ENCODE measurements around the gene CACNA1C. TPM values are rescaled to one million over a fixed set of nuclear protein-coding genes. Genes with fewer than 3 reads are reported as not detected.

Gene CACNA1C
- total RNA-seq, 1 experiment from 2014 or later = 1.1 TPM

DNA sequence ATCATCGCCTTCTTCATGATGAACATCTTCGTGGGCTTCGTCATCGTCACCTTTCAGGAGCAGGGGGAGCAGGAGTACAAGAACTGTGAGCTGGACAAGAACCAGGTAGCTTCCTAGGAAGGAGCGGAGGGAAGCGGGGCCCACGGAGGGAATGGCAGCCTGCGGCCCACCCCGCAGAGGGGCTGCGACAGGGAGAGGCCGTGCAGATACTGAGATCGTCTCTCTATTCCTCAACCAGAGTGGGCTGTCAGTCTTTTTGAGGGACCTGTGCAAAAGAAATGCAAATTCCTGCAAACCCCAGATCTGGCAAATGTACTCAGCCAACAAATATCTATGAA, 555.8 kb downstream of the CACNA1C start:
- H3K27me3 Mint-ChIP-seq (ENCODE audit: low read depth) = peaks cover 33% of the 10 kb centered on the region
- H3K4me1 ChIP-seq (ENCODE audit: insufficient read depth, low read length) = no peaks in the 10 kb centered on the region
- no peak overlapping the region for H3K27ac Mint-ChIP-seq
- no peak overlapping the region for H2AK5ac ChIP-seq (ENCODE audit: insufficient read length, low read length)
- no peaks in the 10 kb centered on the region for H3K79me1 ChIP-seq (ENCODE audit: insufficient read depth, low read depth, low read length, poor library complexity, severe bottlenecking)
- no peaks in the 10 kb centered on the region for H4K20me1 ChIP-seq (ENCODE audit: control insufficient read depth, insufficient read depth, insufficient read length)
- no peak overlapping the region for H4K5ac ChIP-seq (ENCODE audit: insufficient read length, low read depth, low read length)
- peaks cover 0 to 2% (median 0%) of the 10 kb centered on the region in 3 experiments; a peak in 1 of 7 replicates for H3K36me3 Mint-ChIP-seq (ENCODE audit: insufficient read depth in 1 of 3, low read depth in 3 of 3)
- H3K4me2 ChIP-seq (ENCODE audit: insufficient read depth, insufficient read length, low read length) = no peak overlapping the region
- H3K27me3 ChIP-seq (ENCODE audit: insufficient read depth, low read length) = no peaks in the 10 kb centered on the region
- no peak overlapping the region for H2BK15ac ChIP-seq (ENCODE audit: low read depth, low read length)
- H3T11ph ChIP-seq (ENCODE audit: low read length) = no peak overlapping the region
- H3K23ac ChIP-seq (ENCODE audit: insufficient read length, low read depth, low read length) = no peak overlapping the region
- no peak overlapping the region for H4K91ac ChIP-seq (ENCODE audit: insufficient read length, low read depth, low read length)
- H3K4ac ChIP-seq (ENCODE audit: low read depth, low read length) = no peak overlapping the region
- peaks cover under 1 to 5% of the 10 kb centered on the region in 2 experiments; a peak in 3 of 4 replicates for H3K4me1 Mint-ChIP-seq
- H3K9me3 ChIP-seq (ENCODE audit: control insufficient read depth, low read depth, low read length) = no peaks in the 10 kb centered on the region
- H2BK5ac ChIP-seq (ENCODE audit: insufficient read length, low read length) = no peak overlapping the region
- no peak overlapping the region for H2BK120ac ChIP-seq (ENCODE audit: low read depth, low read length, poor library complexity, severe bottlenecking)
- no peak overlapping the region for H3K18ac ChIP-seq (ENCODE audit: insufficient read length, low read depth, low read length)
- H3K14ac ChIP-seq (ENCODE audit: insufficient read depth, low read length) = no peak overlapping the region
- H3K4me3 Mint-ChIP-seq = no peak overlapping the region
- no peak overlapping the region for H2BK20ac ChIP-seq (ENCODE audit: low read depth, low read length, poor library complexity, severe bottlenecking)
- H4K8ac ChIP-seq (replicated peaks; ENCODE audit: insufficient read length, low read depth, low read length) = no peak overlapping the region
- H3K27ac ChIP-seq (ENCODE audit: insufficient read length, low read depth, low read length) = no peak overlapping the region
- no peak overlapping the region for H3K56ac ChIP-seq (ENCODE audit: insufficient read length, low read depth, low read length)
- WGBS (ENCODE audit: extremely low coverage, insufficient read length, low lambda C conversion rate) = no CpG with 5 or more reads among the region's 12 CpGs
- no peak overlapping the region for H2AFZ ChIP-seq (ENCODE audit: low read length)
- no peak for DNase-seq
- H3K23me2 ChIP-seq (ENCODE audit: insufficient read length, low read depth, low read length, poor library complexity, severe bottlenecking) = no peaks in the 10 kb centered on the region
- H2BK12ac ChIP-seq (ENCODE audit: insufficient read length, low read depth, low read length) = no peak overlapping the region
- no peaks in the 10 kb centered on the region for H3K79me2 ChIP-seq (ENCODE audit: insufficient read depth, low read length)
- H3K9me3 Mint-ChIP-seq = no peaks in the 10 kb centered on the region; a peak in 1 of 5 replicates
- H3K9ac ChIP-seq (ENCODE audit: extremely low read depth, insufficient read length, low read length) = no peak overlapping the region
- TF ChIP-seq, protein P1, sequence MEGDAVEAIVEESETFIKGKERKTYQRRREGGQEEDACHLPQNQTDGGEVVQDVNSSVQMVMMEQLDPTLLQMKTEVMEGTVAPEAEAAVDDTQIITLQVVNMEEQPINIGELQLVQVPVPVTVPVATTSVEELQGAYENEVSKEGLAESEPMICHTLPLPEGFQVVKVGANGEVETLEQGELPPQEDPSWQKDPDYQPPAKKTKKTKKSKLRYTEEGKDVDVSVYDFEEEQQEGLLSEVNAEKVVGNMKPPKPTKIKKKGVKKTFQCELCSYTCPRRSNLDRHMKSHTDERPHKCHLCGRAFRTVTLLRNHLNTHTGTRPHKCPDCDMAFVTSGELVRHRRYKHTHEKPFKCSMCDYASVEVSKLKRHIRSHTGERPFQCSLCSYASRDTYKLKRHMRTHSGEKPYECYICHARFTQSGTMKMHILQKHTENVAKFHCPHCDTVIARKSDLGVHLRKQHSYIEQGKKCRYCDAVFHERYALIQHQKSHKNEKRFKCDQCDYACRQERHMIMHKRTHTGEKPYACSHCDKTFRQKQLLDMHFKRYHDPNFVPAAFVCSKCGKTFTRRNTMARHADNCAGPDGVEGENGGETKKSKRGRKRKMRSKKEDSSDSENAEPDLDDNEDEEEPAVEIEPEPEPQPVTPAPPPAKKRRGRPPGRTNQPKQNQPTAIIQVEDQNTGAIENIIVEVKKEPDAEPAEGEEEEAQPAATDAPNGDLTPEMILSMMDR (conservative IDR thresholded peaks at IDR 0.05) = no peak

Measured in H9 (cell line).